ENCODE measurements around the gene DPAGT1. TPM values are rescaled to one million over a fixed set of nuclear protein-coding genes. Genes with fewer than 3 reads are reported as not detected.
A peak's percentile ranks its signal among the peaks of the same experiment; 100 is the strongest.

Gene DPAGT1
- total RNA-seq, 2 donors from 2014 or later: 57.6 to 85.7 TPM

DNA sequence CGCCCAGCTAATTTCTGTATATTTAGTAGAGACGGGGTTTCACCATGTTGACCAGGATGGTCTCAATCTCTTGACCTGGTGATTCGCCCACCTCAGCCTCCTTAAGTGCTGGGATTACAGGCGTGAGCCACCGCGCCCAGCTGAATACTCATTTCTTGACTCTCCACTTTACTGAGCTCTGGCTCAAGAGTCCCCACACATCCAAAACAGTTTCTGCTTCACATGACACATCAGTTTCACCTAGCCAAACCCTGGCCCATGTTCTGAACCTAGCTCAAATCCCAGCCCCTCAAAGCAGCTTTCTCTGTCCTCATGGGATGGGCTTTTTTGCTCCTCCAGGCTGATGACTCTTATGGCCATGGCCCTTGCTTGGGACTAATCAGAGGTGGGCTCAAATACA lies 54.4 kb downstream of the DPAGT1 start:
- Mint-ChIP-seq H3K27ac (peak overlapping the region; percentile 7), H3K36me3 (ENCODE audit: low read depth) (peaks cover 83% of the 10 kb centered on the region), H3K4me3 (no peak overlapping the region), H3K27me3 (no peaks in the 10 kb centered on the region), H3K9me3 (no peaks in the 10 kb centered on the region), H3K4me1 (peaks cover 18% of the 10 kb centered on the region)
- peak; percentile 71 for ATAC-seq (replicated peaks)

Other genes with a start within 250 kb of the DPAGT1 start
- 10 to 100 TPM in 1 of 2 donors, 1 to 10 TPM in 1; 8.0 to 20.2 TPM for gene CXCR5, start 218.0 kb downstream of the DPAGT1 start, total RNA-seq
- gene BCL9L, start 175.9 kb downstream of the DPAGT1 start, total RNA-seq: 10 to 100 TPM; 30.2 to 49.6 TPM
- 1 to 10 TPM in 1 of 2 donors, under 1 TPM in 1; 0.43 to 7.1 TPM for gene UPK2, start 145.6 kb downstream of the DPAGT1 start, total RNA-seq
- gene FOXR1, start 130.1 kb downstream of the DPAGT1 start, total RNA-seq: under 1 TPM in 1 of 2 donors, not detected in 1; 0.98 TPM
- 10 to 100 TPM; 38.9 to 44.8 TPM for gene CENATAC, start 103.7 kb downstream of the DPAGT1 start, total RNA-seq
- gene RPS25, start 83.5 kb downstream of the DPAGT1 start, total RNA-seq: 1,000 to 10,000 TPM; 1,597 to 2,232 TPM
- gene TRAPPC4, start 83.1 kb downstream of the DPAGT1 start, total RNA-seq: 10 to 100 TPM; 75.2 to 77.6 TPM
- gene SLC37A4, start 71.0 kb downstream of the DPAGT1 start, total RNA-seq: 10 to 100 TPM; 28.1 to 36.8 TPM
- gene HYOU1, start 44.6 kb downstream of the DPAGT1 start, total RNA-seq: 100 to 1,000 TPM in 1 of 2 donors, 10 to 100 TPM in 1; 67.7 to 117 TPM
- 10 to 100 TPM; 31.7 to 33.7 TPM for gene VPS11, start 34.0 kb downstream of the DPAGT1 start, total RNA-seq
- gene HMBS, start 17.0 kb downstream of the DPAGT1 start, total RNA-seq: 10 to 100 TPM; 15.7 to 26.3 TPM
- gene C2CD2L, start 5.5 kb upstream of the DPAGT1 start, total RNA-seq: 10 to 100 TPM; 16.5 to 26.4 TPM
- 10 to 100 TPM; 41.6 to 47.5 TPM for gene HINFP, start 19.7 kb upstream of the DPAGT1 start, total RNA-seq
- gene ABCG4, start 47.2 kb upstream of the DPAGT1 start, total RNA-seq: not detected
- gene NLRX1, start 66.9 kb upstream of the DPAGT1 start, total RNA-seq: 10 to 100 TPM in 1 of 2 donors, 1 to 10 TPM in 1; 9.7 to 10.3 TPM
- under 1 TPM in 1 of 2 donors, not detected in 1; 0.19 TPM for gene NHERF4, start 83.6 kb upstream of the DPAGT1 start, total RNA-seq
- 10 to 100 TPM; 35.9 to 41.7 TPM for gene CBL, start 104.5 kb upstream of the DPAGT1 start, total RNA-seq
- 10 to 100 TPM in 1 of 2 donors, 1 to 10 TPM in 1; 8.2 to 31.1 TPM for gene MCAM, start 215.3 kb upstream of the DPAGT1 start, total RNA-seq
- 10 to 100 TPM; 23.7 to 32.6 TPM for gene RNF26, start 232.7 kb upstream of the DPAGT1 start, total RNA-seq
- gene C1QTNF5, start 239.0 kb upstream of the DPAGT1 start, total RNA-seq: not detected
- gene MFRP, start 244.9 kb upstream of the DPAGT1 start, total RNA-seq: not detected

All from activated T-helper 17 cell treated with anti-CD3 and anti-CD28 coated beads, Interleukin-2, amount 50 U/mL, for 72 hours (primary cell).